Activated CD4-positive, alpha-beta T cell treated with anti-CD3 and anti-CD28 coated beads, Interleukin-2, amount 50 U/mL, for 1 hour (primary cell): Measurements from ENCODE around the gene FOXB1.

Experiments used
- DNase-seq: peaks from one replicate; pipeline ENCODE4 v3.0.0-alpha.2; 2020

The FOXB1 gene

GRCh38 chr15:60004009-60004845 lies at the start of gene FOXB1:
Gene FOXB1, plus strand, starts transcription at chr15:60004311. Its CDS starts 653 bp downstream, at chr15:60004964.
- no peak for DNase-seq

- DNase-seq, result no peak
Measured at GRCh38 chr15:59958288-59958687, 45.8 kb upstream of the FOXB1 start.

- DNase-seq, result no peak
Measured at GRCh38 chr15:59960318-59960717, 43.8 kb upstream of the FOXB1 start.

- no peak for DNase-seq
Measured at GRCh38 chr15:59963322-59963721, 40.8 kb upstream of the FOXB1 start.

GRCh38 chr15:59963925-59964324 lies 40.2 kb upstream of the FOXB1 start:
- no peak for DNase-seq

GRCh38 chr15:59965741-59966140 lies 38.4 kb upstream of the FOXB1 start:
- no peak for DNase-seq

- no peak for DNase-seq
Measured at GRCh38 chr15:59966262-59966661, 37.8 kb upstream of the FOXB1 start.

- no peak for DNase-seq
Measured at GRCh38 chr15:59968314-59968713, 35.8 kb upstream of the FOXB1 start.

- DNase-seq, result no peak
Measured at GRCh38 chr15:59972241-59972640, 31.9 kb upstream of the FOXB1 start.

- no peak for DNase-seq
Measured at GRCh38 chr15:59976480-59977271, 27.4 kb upstream of the FOXB1 start.

GRCh38 chr15:59991834-59992233 lies 12.3 kb upstream of the FOXB1 start:
- no peak for DNase-seq

GRCh38 chr15:59993041-59993750 lies 10.9 kb upstream of the FOXB1 start:
- DNase-seq, result no peak

GRCh38 chr15:59993950-59994401 lies 10.1 kb upstream of the FOXB1 start:
- DNase-seq, result no peak

GRCh38 chr15:59994526-59994887 lies 9.6 kb upstream of the FOXB1 start:
- no peak for DNase-seq

- DNase-seq, result no peak
Measured at GRCh38 chr15:59994888-59995557, 9.1 kb upstream of the FOXB1 start.

GRCh38 chr15:59995568-59996297 lies 8.4 kb upstream of the FOXB1 start:
- no peak for DNase-seq

GRCh38 chr15:59996298-59997041 lies 7.6 kb upstream of the FOXB1 start:
- no peak for DNase-seq

GRCh38 chr15:59997070-59997701 lies 6.9 kb upstream of the FOXB1 start:
- DNase-seq, result peak; percentile 40

GRCh38 chr15:59998305-59998949 lies 5.7 kb upstream of the FOXB1 start:
- DNase-seq, result no peak

- DNase-seq, result no peak
Measured at GRCh38 chr15:59998950-59999611, 5.0 kb upstream of the FOXB1 start.
